NCI-H510A (cell line): ENCODE results near the gene MYBPH.

ENCODE experiments used
- DNase-seq: peaks from one replicate; lab custom pipeline; 2025; lab: John Stamatoyannopoulos, UW

MYBPH gene

DNA sequence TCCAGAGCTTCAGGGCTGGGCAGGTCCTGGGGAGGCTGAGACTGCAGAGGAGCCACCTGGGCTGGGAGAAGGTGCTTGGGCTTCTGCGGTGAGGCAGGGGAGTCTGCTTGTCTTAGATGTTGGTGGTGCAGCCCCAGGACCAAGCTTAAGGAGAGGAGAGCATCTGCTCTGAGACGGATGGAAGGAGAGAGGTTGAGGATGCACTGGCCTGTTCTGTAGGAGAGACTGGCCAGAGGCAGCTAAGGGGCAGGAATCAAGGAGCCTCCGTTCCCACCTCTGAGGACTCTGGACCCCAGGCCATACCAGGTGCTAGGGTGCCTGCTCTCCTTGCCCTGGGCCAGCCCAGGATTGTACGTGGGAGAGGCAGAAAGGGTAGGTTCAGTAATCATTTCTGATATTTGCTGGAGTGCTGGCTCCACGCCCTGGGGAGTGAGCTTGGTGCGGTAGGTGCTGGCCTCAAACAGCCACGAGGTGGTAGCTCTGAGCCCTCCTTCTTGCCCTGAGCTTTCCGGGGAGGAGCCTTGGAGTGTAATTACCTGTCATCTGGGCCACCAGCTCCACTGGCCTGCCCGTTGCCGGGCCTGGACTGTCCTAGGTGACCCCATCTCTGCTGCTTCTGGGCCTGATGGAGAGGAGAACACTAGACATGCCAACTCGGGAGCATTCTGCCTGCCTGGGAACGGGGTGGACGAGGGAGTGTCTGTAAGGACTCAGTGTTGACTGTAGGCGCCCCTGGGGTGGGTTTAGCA, 9.3 kb downstream of the MYBPH start:
- DNase-seq = no peak

DNA sequence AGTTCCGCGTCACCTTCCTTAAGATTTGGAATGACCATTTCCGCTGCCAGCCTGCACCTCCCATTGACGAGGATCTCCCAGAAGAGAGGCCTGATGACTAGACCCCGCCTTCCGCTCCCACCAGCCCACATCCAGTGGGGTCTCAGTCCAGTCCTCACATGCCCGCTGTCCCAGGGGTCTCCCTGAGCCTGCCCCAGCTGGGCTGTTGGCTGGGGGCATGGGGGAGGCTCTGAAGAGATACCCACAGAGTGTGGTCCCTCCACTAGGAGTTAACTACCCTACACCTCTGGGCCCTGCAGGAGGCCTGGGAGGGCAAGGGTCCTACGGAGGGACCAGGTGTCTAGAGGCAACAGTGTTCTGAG, 9.8 kb downstream of the MYBPH start:
- DNase-seq = no peak

DNA sequence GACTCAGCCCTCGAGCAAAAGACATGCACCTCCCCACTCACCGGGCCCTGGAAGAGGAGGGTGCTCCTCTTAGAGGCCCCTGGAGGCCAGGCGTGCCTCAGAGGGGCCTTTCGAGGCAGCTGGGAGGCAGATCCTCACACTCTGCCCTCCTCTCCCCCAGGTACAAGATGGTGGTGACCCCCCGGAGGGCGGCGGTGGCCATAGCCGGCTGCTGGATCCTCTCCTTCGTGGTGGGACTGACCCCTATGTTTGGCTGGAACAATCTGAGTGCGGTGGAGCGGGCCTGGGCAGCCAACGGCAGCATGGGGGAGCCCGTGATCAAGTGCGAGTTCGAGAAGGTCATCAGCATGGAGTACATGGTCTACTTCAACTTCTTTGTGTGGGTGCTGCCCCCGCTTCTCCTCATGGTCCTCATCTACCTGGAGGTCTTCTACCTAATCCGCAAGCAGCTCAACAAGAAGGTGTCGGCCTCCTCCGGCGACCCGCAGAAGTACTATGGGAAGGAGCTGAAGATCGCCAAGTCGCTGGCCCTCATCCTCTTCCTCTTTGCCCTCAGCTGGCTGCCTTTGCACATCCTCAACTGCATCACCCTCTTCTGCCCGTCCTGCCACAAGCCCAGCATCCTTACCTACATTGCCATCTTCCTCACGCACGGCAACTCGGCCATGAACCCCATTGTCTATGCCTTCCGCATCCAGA, 10.4 kb downstream of the MYBPH start:
- no peak for DNase-seq

DNA sequence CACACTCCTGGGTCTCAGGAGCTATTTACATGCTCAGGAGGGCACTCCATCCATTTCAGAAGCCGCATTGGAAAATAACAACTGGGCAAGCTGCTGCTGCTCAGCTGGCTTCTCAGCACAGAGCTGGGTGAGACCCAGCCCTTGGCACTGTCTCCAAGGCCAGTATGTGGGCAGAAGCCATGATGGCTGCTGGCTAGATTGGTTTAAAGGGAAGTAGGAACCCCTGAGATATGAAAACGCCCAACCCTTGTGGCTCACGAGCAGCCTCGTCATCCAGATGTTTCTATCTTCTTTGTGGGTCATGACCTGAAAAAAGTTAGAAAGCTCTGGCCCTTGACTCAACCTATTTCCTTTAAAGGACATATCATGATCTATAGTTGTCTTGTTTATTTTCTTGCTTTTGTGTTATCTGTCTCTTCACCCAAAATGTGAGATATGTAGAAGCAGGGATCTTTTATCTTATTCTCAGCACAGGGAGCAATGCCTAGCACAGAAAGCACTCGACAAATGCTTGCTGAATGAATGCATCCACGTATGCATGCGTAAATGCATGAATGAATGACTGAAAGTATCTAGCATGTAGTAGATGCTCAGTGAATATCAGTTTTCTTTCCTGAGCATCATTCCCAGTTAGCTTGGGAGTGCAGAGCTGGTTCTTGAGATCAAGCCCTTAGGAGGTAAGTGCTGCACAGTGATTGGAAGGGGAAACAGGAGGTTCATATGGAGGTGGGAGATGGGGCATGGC, 11.6 kb downstream of the MYBPH start:
- no peak for DNase-seq

DNA sequence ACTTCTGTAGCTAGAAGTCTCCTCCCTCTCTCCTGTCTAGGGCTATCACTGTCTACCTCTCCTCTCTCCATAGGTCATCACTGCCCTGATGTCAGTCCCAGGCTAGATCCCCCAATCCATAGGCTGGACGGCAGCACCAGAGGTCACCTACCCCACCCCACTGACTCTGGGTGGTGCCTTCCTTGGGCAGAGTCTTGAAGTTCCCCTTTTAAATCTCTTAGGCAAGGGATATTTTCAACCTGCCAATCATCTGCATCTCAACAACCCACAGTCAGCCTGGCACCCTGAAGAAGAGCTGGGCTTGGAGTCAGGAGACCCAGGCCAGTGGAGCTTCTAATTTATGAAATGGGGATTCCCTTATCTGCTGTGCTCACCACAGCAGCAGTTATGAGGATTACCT, 13.2 kb downstream of the MYBPH start:
- no peak for DNase-seq

DNA sequence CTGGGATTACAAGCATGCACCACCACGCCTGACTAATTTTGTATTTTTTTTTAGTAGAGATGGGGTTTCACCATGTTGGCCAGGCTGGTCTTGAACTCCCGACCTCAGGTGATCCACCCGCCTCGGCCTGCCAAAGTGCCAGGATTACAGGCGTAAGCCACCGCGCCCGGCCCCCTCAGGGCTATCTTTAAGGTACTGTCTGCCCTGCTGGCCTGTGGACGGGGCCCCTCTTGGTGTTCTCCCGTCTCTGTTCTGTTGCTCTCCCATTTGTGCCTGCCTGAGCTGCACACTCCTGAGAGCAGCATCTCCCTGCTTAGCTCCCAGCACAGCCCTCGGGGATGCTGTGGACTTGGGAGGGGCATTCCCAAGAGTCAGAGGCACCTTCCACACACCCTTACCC, 13.9 kb downstream of the MYBPH start:
- DNase-seq = no peak

DNA sequence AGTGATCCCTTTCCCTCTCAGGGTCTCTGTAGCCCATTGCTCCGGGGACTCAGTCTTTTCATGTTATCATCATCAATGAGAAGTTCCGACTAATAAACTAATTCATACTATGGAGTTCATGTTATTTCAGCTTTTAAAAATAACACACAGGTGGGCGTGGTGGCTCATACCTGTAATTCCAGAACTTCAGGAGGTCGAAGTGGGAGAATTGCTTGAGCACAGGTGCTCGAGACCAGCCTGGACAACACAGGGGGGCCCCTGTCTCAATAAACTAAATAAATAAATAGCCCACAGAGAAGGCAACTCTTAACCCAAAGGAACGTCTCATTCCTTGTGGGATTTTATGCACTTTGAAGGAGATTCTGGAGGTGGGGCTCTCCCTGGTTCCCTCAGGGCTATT, 14.5 kb downstream of the MYBPH start:
- DNase-seq = no peak

DNA sequence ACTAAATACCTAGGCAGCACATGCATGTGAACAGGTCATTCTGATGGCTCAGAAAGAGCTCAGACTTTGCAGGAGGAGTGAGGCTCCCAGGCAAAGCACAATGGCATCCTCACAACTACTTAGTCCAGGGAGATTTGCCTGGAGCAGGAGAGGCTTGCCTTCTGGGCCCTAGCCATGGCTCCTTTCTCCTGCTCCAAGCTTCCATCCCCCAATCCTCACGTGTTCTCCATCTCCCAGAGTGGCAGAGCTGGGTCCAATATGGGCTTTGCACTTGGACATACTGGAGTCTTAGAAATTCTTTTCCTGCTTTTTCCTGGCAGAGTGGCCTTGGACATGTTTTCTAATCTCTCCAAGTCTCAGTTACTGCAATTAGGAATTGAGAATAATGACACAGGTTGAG, 15.8 kb downstream of the MYBPH start:
- no peak for DNase-seq

DNA sequence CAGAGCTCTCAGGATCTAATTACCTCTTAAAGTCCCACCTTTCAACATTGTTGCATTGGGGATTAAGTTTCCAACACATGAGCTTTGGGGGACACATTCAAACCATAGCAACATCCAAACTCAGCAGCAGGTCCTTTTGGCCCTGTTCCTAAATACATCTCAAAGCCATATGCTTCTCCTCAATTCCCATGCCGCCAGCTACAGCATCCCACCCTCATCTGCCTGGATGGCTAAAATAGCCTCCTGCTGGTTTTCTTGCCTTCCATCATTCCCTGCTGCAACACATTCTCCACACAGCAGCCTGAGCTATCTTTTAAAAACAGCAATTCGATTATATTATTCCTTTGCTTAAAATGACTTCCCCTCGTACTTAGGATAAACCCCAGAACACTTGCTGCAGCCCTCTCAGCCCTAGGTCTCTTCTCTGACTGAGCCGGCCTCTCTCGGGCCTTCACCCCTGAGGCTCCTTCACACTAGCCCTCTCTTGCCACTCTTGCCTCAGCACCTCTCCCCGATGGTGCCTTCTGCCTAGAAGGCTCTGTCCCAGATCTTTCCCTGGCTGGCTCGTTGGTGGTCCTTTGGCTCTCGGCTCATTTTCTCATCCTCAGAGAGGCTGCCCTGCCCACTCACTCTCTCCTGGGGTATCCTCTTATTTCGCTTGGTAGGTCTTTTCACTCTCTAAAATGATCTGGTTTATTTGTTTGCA, 16.5 kb downstream of the MYBPH start:
- no peak for DNase-seq

DNA sequence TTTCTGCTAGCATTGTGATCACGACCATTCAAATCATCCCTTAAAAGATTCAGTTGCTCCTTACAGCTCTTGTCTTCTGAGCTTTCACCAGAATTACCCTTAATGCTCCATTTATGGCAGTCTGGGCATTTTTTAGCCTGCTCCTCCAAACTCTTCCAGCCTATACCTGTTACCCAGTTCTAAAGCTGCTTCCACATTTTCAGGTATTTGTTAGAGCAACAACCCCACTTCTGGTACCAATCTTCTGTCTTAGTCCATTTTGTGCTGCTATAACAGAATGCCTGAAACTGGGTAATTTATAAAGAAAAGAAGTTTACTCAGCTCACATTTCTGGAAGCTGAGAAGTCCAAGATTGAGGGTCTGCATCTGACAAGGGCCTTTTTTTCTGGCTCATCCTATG, 17.2 kb downstream of the MYBPH start:
- DNase-seq = no peak

DNA sequence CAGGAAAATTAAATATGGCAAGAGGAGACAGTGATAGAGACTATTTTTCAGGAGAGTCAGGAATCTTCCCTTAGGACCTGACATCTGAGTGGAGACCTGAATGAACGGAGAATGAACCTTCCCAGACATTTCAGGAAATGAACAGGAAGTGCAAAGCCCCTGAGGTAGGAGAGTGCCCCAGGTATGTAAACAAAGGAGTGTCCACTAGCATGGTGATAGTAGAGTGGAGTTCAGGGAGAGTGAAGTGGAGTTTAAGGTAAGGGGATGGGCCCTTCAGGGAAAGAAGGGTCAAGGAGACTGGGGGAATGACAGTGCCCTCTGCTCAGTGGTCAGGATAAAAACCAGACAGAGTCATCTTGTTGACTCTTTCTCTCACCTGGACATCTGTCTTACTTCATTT, 19.3 kb downstream of the MYBPH start:
- no peak for DNase-seq

DNA sequence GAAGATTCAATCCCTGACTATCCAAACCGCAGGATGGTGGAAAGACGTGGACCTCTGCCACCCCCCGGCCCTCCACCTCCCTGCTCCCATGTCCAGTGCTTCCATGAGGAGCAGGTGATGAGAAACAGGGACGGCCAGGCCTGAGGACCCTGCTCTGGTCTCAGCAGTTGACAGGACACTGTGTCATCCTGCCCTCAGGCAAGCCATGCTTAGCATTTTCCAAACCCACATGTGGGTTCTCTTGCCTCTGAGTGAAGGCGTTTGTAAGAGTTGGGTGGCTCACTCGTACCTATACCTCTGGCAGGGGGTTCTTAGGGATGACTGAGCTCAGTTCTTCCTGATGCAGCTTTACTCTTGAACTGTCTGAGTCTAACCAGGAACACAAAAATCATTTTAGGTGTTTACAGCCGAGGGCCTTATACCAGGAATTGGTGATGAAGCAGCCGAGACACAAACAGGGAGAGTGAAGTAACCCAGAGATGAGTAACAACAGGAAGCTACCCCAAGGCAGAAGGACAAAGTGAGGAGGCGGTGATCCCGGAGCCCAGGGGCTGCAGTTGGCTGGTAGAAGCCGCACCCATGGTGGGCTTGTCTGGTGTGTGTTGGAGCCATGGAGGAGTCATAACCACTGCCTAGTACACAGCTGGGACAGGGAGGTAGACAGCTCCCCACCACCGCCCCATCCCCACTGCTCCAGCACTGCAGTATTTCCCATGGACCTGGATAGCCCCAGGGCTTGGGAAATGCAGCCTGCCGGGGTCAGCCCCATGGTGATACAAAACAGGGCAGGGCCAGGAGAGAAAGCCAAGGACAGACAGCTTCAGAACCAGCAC, 21.4 kb downstream of the MYBPH start:
- no peak for DNase-seq

DNA sequence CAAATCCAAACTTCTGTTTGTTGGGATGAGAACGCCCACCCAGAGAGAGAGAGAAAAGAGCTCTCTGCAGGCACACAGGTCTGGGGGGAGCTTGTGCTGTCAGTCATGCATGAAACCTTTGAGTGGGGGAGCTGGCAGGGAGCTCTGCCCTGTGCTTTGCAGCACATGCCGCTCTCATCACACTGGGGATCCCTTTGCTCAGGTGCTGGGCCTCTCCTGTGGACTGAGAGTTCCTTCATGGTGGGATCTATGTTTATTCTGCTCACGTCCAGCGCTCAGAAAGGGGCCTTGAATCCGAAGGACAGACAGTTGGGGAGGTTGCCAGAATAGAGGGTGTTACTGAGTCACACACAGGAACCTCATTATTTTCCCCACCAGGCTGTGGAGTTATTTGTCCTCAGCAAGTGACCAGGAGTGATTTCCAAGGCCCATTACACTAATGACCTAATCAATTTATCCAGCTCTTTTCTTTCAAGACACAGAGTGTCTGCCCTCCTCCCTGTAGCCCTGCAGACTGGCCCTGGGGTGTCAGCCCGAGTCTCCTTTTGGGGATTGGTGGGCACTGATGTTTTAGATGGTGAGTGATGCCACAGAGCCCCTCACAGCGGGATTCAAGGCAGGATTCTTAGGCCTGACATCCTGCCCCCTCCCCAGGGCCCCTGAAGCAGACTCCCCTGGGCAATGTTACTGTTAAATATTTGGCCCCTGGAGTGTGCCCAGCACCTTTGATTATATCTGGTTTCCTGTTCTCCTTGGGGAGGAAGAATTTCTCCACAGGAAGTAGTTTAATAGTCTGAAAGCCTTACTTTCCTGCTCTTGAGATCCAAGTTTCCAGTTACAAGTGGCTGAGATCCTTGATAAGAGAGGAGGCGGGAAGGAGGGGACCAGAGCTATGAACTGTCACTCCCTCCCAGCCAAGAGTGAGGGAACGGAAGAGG, 22.3 kb downstream of the MYBPH start:
- DNase-seq = no peak

DNA sequence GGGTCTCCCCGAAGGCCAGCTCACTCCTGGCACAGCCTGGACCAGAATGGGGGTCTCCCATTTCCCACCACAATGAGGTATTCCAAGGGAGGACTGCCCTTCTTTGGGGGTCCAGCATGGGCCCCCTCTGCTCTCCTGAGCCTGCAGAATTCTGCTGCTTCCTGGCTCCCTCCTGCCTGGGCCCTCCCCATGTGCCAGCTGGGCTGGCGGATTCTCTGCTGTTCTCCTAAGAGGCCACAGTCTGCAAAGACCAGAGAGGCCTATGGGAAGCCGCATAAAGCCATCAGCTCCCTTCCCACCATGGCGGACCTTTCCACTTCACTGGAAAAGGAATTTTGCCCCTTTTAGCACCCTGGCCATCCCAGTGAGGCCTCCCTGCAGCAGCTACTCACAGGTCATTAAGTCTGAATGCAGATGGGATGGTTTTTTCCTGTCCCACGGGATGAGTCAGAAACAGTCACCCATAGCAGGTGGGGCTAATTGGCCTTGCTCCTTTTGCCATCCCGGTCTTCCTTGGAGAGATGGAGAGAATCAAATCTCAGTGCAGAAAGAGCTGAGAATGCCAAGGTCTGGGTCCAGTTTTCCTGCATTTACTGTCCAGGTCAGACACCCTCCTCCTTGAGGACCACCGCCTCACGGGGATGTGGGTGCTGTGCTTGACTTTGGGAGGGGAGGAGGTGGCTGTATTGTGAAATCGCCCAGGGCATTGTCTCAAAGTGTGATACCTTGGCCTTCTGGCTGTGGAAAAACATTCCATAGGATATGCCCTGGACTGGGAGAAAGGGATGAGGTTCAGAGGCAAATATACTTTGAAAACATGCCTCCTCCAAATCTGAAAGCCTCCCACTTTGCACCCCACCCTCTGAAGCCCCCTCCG, 23.2 kb downstream of the MYBPH start:
- DNase-seq = no peak

DNA sequence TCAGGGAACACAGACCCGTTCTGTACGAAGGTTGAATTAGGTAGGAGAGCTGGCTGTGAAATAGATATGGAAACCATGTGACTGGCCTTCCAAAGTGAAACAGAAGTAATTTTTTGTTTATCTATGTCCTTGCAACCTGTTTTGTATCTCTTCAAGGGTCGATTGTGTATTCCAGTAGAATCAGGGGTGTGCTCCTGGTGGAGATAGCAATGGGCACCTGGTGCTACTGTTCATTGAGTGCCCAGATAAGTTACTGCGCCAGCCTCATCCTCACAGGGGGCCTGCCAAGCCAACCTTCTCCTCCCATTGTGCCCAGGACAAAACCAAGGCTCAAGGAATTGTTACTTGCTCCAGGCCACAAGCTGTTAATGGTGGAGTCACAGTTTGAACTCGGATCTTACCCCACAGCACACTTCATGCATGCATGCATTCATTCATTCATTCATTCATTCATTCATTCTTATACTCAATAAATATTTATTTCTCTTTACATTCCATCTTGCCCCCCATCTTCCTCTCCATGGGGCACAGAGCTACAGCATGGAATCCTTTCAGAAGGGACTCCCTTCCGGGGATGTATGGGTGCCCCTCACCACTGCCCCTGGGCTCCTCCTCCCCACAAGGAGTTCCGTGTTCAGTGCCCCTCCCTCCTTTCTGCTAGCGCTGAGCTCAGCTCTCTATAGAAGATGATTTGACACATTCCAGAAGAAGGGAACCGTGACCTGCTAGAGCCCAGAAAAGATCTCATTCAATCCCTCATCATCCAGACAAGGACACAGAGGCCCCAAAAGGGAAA, 24.1 kb downstream of the MYBPH start:
- DNase-seq = no peak

DNA sequence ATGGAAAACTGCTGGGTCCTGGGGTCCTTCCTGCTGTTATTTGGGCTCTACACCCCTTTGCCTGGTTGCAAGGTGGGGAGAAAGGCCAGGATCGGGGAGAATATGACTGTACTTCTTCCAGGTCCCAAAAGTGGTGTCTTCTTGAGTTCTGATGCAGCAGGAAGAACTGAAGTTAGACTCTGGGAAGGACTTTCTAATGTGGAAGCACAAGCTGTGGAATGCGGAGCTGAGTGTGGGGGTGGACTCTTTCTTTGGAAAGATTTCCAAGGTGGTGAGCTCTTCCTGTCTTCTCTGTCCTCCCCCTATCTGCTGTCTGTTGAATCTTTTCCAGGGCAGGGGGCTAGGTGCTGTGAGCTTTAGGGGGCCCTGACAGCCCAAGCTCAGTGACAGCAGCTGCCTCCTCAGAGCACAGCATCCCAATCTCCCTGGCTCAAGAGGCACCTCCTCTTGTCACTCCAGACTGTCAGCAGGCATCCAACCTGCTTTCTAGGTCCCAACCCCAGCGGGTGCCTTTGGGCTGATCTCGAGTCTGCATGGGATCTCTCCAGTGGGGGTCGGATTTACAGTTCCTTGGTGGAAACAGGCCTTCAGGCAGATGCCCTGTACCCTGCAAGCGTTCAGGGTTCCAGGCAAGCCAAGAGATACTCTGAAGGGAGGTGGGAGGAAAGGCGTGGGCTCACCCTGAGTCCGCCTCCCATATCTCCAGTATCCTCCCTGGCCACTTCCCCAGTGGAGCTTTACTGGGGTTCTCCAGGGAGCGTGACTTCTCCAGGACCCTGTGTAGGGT, 24.9 kb downstream of the MYBPH start:
- no peak for DNase-seq

DNA sequence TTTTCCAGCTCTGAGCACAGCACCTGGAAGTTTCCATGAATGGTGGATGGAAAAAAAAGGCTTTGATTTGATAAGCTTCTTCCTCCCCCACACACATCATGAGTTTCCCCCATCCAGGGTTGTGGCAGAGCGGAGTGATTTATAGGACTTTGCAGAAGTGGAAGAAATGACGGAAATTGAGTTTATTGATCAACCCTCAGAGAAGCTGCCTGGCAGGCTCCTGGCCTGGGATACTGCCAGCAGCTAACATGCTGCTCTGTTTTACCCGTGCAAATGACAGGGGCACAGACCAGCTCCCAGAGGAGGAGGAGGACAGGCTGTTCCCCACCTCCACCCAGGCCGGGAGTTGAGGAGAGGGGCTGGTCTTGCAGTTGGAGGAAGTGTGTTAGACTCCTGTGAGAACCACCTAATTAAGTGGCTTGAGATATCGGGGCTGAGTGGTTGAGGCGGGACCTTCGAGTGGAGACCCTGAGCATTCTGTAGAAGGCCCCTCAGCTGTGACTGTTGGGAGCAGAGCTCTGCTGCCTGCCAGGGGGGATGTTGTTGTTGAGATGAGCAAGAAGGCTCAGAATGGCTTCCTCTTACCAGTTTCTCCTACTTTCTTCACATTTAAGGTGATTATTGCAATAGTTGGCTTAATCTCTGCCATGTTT, 26.3 kb downstream of the MYBPH start:
- no peak for DNase-seq
